ENCODE measurements around the gene RHCG. TPM values are rescaled to one million over a fixed set of nuclear protein-coding genes. Genes with fewer than 3 reads are reported as not detected.

The RHCG gene
- total RNA-seq, 1 experiment from 2014 or later = 0.28 TPM

GRCh38 chr15:89436560-89437311 lies 59.6 kb downstream of the RHCG start:
- Histone ChIP-seq H2BK12ac (ENCODE audit: insufficient read length, low read depth, low read length) (no peak overlapping the region), H4K91ac (ENCODE audit: insufficient read length, low read depth, low read length) (no peak overlapping the region), H3K14ac (ENCODE audit: insufficient read depth, low read length) (no peak overlapping the region), H3K9me3 (ENCODE audit: control insufficient read depth, low read depth, low read length) (no peaks in the 10 kb centered on the region), H2BK15ac (ENCODE audit: low read depth, low read length) (no peak overlapping the region), H2BK5ac (ENCODE audit: insufficient read length, low read length) (no peak overlapping the region), H3K18ac (ENCODE audit: insufficient read length, low read depth, low read length) (no peak overlapping the region), H3K79me1 (ENCODE audit: insufficient read depth, low read depth, low read length, poor library complexity, severe bottlenecking) (no peaks in the 10 kb centered on the region), H3K9ac (ENCODE audit: extremely low read depth, insufficient read length, low read length) (no peak overlapping the region), H3K27me3 (ENCODE audit: insufficient read depth, low read length) (no peaks in the 10 kb centered on the region; the same call in 1 of the 2 replicates), H4K20me1 (ENCODE audit: control insufficient read depth, insufficient read depth, insufficient read length) (no peaks in the 10 kb centered on the region), H4K8ac (replicated peaks; ENCODE audit: insufficient read length, low read depth, low read length) (no peak overlapping the region), H3K4ac (ENCODE audit: low read depth, low read length) (no peak overlapping the region), H2BK20ac (ENCODE audit: low read depth, low read length, poor library complexity, severe bottlenecking) (no peak overlapping the region), H4K5ac (ENCODE audit: insufficient read length, low read depth, low read length) (no peak overlapping the region), H3K23ac (ENCODE audit: insufficient read length, low read depth, low read length) (no peak overlapping the region), H2AK5ac (ENCODE audit: insufficient read length, low read length) (no peak overlapping the region), H2AFZ (ENCODE audit: low read length) (no peak overlapping the region), H2BK120ac (ENCODE audit: low read depth, low read length, poor library complexity, severe bottlenecking) (no peak overlapping the region), H3K56ac (ENCODE audit: insufficient read length, low read depth, low read length) (no peak overlapping the region), H3K4me1 (ENCODE audit: insufficient read depth, low read length) (peaks cover 5% of the 10 kb centered on the region; the same call in 1 of the 2 replicates), H3T11ph (ENCODE audit: low read length) (no peak overlapping the region), H3K27ac (ENCODE audit: insufficient read length, low read depth, low read length) (no peak overlapping the region), H3K79me2 (ENCODE audit: insufficient read depth, low read length) (no peaks in the 10 kb centered on the region), H3K4me2 (ENCODE audit: insufficient read depth, insufficient read length, low read length) (no peak overlapping the region), H3K23me2 (ENCODE audit: insufficient read length, low read depth, low read length, poor library complexity, severe bottlenecking) (no peaks in the 10 kb centered on the region)
- peak; percentile 44 for TF ChIP-seq CTCF (conservative IDR thresholded peaks at IDR 0.05)
- peaks cover 18 to 24% of the 10 kb centered on the region in 2 experiments for H3K4me1 Mint-ChIP-seq
- H3K9me3 Mint-ChIP-seq = no peaks in the 10 kb centered on the region
- H3K27me3 Mint-ChIP-seq (ENCODE audit: low read depth) = peaks cover 50% of the 10 kb centered on the region
- no peaks in the 10 kb centered on the region for H3K36me3 Mint-ChIP-seq (ENCODE audit: insufficient read depth in 1 of 3, low read depth in 3 of 3)
- no peak overlapping the region for H3K4me3 Mint-ChIP-seq
- no peak overlapping the region for H3K27ac Mint-ChIP-seq
- no CpG with 5 or more reads among the region's 7 CpGs for WGBS (ENCODE audit: extremely low coverage, insufficient read length, low lambda C conversion rate)
- DNase-seq = peak; percentile 59

All from H9 (cell line).